Stimulated activated CD8-positive, alpha-beta memory T cell treated with anti-CD3 and anti-CD28 coated beads, Interleukin-12 subunit alpha, Interleukin-12 subunit beta, amount 100 ng/mL, for 1 hour (primary cell): Measurements from ENCODE around the gene PARP12.
"Not testable (repeated sequence)": the region's sequence is repeated elsewhere in the genome, so short reads cannot be mapped to it uniquely, and the experiment has no call there.

Source experiments
- DNase-seq: peaks from one replicate; pipeline ENCODE4 v3.0.0-alpha.2; 2020; ENCODE audit warnings: low read depth

The PARP12 gene

GRCh38 chr7:140062528-140063299, at the start of gene PARP12:
Gene PARP12 (minus strand): TSS chr7:140062951. CDS start chr7:140062847, 104 bp downstream.
- peak; percentile 80 for DNase-seq

- DNase-seq = not testable (repeated sequence)
These were observed 46.0 kb upstream of the PARP12 start for GRCh38 chr7:140108777-140109176.

- DNase-seq = no peak
These were observed 33.7 kb upstream of the PARP12 start for GRCh38 chr7:140096459-140096858.

- no peak for DNase-seq
These were observed 30.6 kb upstream of the PARP12 start for GRCh38 chr7:140093375-140093774.

GRCh38 chr7:140085447-140085846, 22.7 kb upstream of the PARP12 start:
- no peak for DNase-seq

GRCh38 chr7:140084972-140085371, 22.2 kb upstream of the PARP12 start:
- DNase-seq = no peak

GRCh38 chr7:140084142-140084655, 21.4 kb upstream of the PARP12 start:
- DNase-seq = no peak

GRCh38 chr7:140082770-140083169, 20.0 kb upstream of the PARP12 start:
- no peak for DNase-seq

GRCh38 chr7:140081774-140082425, 19.1 kb upstream of the PARP12 start:
- DNase-seq = no peak

- DNase-seq = no peak
These were observed 18.2 kb upstream of the PARP12 start for GRCh38 chr7:140080919-140081318.

GRCh38 chr7:140079121-140079536, 16.4 kb upstream of the PARP12 start:
- DNase-seq = no peak

- DNase-seq = no peak
These were observed 15.6 kb upstream of the PARP12 start for GRCh38 chr7:140078392-140078791.

GRCh38 chr7:140074780-140075179, 12.0 kb upstream of the PARP12 start:
- no peak for DNase-seq

- DNase-seq = no peak
These were observed 7.8 kb upstream of the PARP12 start for GRCh38 chr7:140070546-140070945.

- DNase-seq = no peak
These were observed 6.7 kb upstream of the PARP12 start for GRCh38 chr7:140069298-140069949.

GRCh38 chr7:140068033-140068432, 5.3 kb upstream of the PARP12 start:
- no peak for DNase-seq

- no peak for DNase-seq
These were observed 4.3 kb upstream of the PARP12 start for GRCh38 chr7:140067052-140067451.

- DNase-seq = peak; percentile 45
These were observed 628 bp downstream of the PARP12 start for GRCh38 chr7:140062118-140062527.

GRCh38 chr7:140061607-140061930, 1.2 kb downstream of the PARP12 start:
- DNase-seq = no peak

- DNase-seq = no peak
These were observed 1.8 kb downstream of the PARP12 start for GRCh38 chr7:140060788-140061606.

GRCh38 chr7:140060243-140060630, 2.5 kb downstream of the PARP12 start:
- DNase-seq = no peak
